ENCODE data around the gene BCL7C.

BCL7C gene

GRCh38 chr16:30922420-30922959, 28.6 kb upstream of the BCL7C start:
- peak; percentile 100 for DNase-seq

- DNase-seq = peak; percentile 68
Measured at GRCh38 chr16:30921748-30922419, 28.0 kb upstream of the BCL7C start.

- no peak for DNase-seq
Measured at GRCh38 chr16:30921459-30921747, 27.5 kb upstream of the BCL7C start.

- DNase-seq = no peak
Measured at GRCh38 chr16:30920891-30921290, 27.0 kb upstream of the BCL7C start.

- peak; percentile 14 for DNase-seq
Measured at GRCh38 chr16:30918614-30919013, 24.7 kb upstream of the BCL7C start.

GRCh38 chr16:30914830-30915229, 21.0 kb upstream of the BCL7C start:
- no peak for DNase-seq

- DNase-seq = no peak
Measured at GRCh38 chr16:30912794-30913412, 19.0 kb upstream of the BCL7C start.

GRCh38 chr16:30910427-30911029, 16.7 kb upstream of the BCL7C start:
- DNase-seq = no peak

- DNase-seq = no peak
Measured at GRCh38 chr16:30907064-30907463, 13.2 kb upstream of the BCL7C start.

- peak; percentile 84 for DNase-seq
Measured at GRCh38 chr16:30904114-30904780, 10.4 kb upstream of the BCL7C start.

GRCh38 chr16:30903596-30903995, 9.7 kb upstream of the BCL7C start:
- peak; percentile 100 for DNase-seq

- peak; percentile 42 for DNase-seq
Measured at GRCh38 chr16:30903002-30903401, 9.1 kb upstream of the BCL7C start.

- DNase-seq = peak; percentile 53
Measured at GRCh38 chr16:30902029-30902972, 8.4 kb upstream of the BCL7C start.

- DNase-seq = peak; percentile 55
Measured at GRCh38 chr16:30901201-30902028, 7.5 kb upstream of the BCL7C start.

- no peak for DNase-seq
Measured at GRCh38 chr16:30900588-30900987, 6.7 kb upstream of the BCL7C start.

GRCh38 chr16:30899794-30900193, 5.9 kb upstream of the BCL7C start:
- DNase-seq = no peak

- peak; percentile 89 for DNase-seq
Measured at GRCh38 chr16:30896889-30897733, 3.2 kb upstream of the BCL7C start.

GRCh38 chr16:30896261-30896888, 2.5 kb upstream of the BCL7C start, which contains the start of gene CTF1:
Gene CTF1, plus strand, starts transcription at chr16:30896614. Its CDS starts 30 bp downstream, at chr16:30896644.
- no peak for DNase-seq

- DNase-seq = no peak
Measured at GRCh38 chr16:30895627-30896260, 1.9 kb upstream of the BCL7C start.
